Activated effector memory CD4-positive, alpha-beta T cell treated with Interleukin-2 at 50 U/mL for 16 hours (primary cell): Measurements from ENCODE around the gene VPS37C.

Experiments used
- DNase-seq: peaks from one replicate; pipeline ENCODE4 v3.0.0-alpha.2; 2020

The VPS37C gene

DNA sequence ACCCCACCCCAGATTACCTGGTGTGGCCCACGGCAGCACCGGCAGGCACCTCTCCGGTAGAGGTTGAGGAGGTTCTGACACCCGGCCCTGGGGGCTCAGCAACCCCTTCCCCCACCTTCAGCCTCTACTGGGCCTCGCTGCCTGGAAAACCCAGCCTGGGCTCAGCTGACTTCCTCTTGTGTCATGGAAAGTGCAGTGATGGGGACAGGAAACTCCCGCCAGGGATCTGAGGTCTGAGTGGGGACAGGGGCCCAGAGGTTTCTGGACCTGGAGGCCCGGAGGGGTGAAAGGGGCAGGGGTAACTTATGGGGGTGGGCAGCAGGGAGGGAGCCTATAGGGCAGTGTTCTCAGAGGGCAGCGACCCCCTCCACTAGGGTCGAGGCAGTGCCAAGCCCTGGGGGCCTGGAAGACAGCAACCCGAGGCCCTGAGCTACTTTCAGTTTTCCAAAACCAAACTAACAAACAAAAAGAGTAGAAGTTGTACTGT is 68.9 kb downstream of the VPS37C start:
- no peak for DNase-seq

DNA sequence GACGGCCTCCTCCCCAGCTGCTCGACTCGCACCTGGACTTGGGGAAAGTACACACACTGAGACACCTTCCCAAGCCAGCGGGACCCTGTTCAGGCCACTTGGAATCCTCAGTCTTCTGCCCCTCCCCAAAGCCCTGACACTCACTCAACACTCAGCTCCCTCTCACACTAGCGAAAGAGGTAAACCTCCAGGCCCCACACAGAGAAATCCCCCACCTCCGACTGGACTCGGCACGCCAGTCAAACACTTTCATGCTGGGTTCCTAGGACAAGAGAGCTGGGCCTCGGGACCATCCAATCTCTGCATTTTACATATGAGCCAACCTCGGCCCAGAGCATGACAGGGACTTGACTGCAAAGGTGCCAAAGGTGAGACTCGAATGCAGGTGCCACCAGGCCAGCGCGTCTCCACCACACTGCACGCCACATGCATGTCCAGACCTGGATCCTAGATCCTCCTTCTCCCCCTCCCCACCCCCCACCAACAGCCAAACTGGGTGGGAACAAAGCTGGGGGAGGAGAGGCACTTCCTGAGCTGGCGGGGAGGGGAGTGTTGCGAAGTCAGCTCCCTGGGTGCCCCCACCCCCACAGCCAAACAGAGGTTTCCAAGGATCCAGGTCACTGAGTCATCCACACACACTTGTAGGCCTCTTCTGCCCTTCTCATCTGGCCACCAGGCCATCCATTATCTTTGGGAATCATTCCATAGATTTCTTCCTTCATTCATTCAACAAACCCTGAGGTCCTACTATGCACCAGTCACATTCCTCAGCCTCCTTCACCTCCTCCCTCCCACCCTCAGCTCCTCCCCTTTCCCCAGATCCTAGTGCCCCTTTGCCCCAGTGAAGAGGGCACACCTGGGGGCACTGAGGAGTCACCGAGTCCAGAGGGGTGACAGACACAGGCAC is 69.6 kb downstream of the VPS37C start:
- no peak for DNase-seq

DNA sequence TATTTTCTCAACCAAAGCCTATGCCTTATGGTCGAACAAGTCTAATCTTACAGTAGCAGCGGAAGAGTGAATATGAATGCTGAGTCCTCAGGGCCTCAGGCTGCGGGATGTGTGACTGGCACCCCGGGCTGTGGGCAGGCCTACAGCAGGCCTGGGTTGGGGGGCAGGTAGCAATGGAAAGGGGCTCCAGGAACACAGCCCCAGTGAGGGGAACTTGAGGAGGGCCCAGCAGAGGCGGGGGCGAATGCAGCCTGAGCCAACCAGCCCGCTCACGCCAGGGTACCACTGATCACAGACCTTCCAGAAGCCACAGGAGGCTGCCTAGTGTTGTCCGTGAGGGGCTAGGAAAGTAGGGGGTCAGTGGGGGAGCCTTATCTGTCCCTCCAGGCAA is 70.2 kb downstream of the VPS37C start:
- no peak for DNase-seq

DNA sequence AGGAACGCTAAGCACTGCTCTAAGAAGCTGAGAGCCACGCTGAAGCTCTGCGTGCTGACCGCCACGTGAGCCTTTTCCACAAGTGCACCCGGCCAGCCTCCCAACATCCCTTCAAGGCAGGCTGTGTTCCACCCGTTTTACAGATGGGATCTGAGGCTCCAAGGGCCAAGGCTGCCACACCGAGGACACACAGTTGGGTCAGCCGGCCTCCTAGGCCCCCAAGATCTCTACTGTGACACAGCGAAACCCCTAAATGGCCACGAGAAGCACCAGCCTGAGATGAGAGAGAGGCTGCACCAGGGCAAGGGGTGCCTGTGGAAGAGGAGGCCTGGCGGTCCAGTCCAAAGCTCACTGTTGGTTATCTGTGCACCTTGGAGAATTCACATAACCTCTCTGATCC is 70.7 kb downstream of the VPS37C start:
- DNase-seq = no peak

DNA sequence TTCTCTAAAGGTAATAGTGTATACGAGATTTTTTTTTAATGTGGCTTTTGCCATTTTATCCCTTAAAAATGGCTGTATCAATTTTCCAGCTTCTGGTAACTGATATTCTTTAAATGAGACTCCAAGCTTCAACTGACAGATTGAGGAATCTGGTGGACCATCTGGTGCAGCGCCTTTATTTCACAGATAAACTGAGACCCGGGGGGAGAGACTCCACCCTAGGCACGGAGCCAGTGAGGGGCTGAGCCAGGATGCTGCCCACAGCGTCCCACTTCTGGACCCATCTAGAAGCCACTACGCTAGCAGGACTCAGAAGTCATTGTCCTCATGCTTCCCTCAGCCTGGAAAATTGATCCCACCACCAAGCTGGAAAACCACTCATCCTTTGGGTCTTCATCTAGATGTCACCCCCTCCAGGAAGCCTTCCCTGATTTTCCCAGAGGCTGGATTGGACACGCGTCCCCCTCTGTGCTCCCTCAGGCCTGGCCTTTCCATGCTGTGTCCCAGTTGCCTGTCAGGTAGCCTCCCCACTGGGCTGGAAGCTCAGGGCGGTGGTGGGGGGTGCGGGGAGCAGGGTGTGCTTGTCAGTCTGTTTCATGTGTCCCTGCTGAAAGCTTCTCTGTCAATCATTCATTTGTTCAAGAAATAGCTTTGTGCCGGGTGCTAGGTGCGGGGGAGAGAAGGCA is 71.3 kb downstream of the VPS37C start:
- DNase-seq = no peak

DNA sequence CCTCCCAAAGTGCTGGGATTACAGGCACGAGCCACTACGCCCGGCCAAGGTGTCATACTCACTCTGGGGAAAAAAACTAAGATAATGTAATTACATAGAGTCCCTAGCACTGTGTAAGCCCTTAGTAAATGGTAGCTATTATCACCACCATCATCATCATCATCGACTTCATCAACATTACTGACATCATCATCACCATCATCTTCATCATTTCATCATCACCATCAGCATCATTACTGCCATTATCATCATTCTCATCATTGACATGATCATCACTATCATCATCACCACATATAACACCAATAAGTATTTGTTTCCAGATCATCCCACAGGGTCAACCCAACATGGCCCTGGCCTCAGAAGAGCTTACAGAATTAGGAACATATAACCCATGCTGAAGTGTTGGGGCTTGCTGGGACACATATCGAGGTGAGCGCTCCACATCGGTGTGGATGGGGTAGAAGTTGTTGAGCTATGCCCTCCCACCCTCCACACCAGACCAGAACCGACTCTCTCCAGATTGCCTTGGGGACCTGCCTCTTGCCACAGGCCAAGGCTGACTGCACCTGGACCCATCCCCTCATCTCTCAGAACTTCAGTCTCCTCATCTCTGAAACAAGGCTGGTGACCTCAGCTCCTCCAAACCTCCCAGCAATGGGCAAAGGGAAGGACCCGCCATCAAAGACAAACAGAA is 73.7 kb downstream of the VPS37C start:
- DNase-seq = no peak

DNA sequence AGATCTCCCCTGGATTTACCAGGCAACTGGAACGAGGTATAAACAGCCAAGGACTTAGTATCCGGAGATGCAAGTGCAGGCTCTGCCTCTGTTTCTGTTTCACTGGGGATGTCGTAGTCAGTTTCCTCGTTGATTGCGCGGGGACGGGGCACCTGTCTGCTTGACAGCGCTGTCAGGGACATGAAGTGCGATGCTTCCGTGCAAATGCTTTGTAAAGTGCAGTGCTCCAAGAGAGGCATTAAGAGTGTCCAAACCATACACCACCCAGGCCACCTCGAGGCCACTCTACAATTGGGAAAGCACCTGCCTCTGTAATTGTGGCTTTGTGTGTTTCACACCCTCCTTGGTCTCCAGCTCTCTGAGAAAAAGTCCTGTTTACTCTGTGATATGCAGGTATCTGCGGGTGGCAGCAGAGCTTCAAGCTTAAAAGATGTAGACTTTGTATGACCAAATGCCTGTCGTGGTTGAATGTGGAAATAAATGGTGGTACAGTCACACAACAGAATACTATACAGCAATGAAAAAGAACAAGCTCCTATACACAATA is 77.6 kb downstream of the VPS37C start:
- peak; percentile 63 for DNase-seq

DNA sequence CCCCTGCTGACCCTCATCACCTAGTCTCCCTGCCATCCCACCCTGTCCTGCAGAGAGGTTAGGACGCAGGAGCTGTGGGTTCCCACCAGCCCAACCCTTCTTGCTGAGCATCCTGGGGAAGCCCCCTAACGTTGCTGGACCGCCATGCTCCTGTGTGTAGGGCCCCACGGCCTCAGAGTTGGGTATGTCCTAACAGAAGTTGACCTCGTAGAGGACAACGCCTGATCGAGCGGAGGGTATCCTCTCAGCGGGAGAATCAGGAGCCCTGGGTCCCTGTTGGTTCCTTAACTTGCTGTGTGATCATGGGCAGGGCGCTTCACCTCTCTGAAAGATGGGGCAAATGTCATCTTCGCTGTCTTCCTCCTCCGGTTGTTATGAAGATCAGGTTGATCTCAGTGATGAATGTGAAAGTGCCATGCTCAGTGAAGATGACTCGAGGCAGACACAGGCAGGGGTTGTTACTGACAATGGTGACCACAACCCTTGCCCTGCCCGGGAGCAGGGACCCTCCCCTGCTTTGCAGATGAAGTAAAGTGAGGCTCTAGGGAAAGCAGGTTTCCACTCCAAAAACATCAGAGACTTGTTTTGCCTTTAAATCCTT is 78.2 kb downstream of the VPS37C start:
- DNase-seq = no peak

DNA sequence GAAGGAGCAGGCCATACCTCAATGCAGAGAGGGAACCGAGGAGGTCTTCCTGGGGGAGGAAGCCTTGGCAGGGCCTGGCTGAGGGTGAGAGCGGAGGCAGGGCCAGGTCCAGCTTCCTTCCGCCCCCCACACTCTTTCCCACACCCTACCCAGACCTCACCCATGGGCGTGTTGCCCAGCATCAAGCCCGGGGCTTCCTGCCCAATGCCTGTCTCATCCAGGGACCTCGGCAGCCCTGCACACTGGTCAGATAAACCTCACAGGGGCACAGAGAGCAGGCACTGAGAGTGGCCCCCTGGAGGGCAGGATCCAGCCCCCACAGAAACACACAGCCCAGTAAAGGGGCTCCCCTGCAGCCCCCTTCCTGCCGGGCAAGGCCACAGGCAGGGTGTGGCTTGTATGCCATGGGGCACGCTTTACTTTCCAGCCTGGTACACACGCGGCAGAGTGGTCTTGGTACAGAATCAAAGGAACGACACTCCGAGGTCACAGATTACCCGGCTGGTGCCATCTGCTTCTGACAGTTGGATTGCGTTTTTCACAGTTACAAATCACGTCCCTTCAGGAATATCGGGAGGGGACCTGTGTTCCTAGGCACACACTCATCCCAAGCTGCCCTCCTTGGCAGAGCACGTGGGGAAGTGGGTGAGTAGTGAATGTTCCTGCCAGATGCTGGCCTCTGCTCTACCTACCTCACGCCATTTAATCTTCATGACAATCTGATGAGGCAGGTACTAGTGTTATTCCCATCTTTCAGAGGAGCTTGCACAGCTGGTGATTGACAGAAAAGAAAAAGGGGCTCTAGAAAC is 79.0 kb downstream of the VPS37C start:
- no peak for DNase-seq

DNA sequence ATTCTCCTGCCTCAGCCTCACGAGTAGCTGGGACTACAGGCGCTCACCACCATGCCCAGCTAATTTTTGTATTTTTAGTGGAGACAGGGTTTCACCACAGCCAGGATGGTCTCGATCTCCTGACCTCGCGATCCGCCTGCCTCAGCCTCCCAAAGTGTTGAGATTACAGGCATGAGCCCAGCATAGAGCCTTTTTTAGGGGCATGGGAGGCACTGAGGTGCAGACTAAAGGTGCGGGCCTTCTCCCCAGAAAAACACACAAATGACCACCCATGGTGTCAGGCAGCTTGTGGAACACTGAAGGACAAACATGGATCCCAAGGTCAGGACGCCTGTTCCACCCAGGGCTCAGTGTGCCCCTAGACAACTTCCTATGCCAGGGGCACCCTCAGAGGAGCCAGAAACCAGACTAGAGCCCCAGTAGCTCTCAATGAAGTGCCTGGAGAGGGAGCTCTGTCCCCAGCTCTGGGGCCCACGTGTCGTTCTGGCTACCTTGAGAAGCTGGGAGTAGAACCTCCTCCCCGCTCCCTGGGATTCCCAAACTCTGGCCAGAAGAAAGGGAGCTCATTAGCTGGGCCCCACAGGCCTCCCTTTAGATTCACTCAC is 80.1 kb downstream of the VPS37C start:
- no peak for DNase-seq

DNA sequence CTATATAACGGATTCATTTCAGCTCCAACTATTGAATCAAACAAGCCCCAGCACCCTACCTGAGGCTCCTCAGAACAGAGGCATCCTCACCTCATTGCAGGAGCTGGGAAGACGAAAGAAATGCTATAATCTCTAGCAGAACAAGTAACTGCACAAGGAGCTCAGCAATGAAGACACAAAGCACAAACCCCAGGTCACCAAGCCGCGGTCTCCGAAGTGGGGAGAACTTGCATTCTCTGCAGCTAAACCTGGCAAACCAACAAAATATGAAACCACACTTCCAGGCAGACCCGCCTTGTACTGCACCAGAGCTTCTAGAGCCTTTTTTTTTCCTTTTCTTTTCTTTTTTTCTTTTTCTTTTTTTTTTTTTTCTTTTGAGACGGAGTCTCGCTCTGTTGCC is 80.7 kb downstream of the VPS37C start:
- no peak for DNase-seq
